BE2C (cell line): ENCODE data around the gene ZSWIM7.

Experiments used
- DNase-seq: peaks from one replicate; pipeline ENCODE4 v3.0.0-alpha.2; 2020
- H3K27me3 ChIP-seq: fragments of 250-450 bp; sonication (Bioruptor Pico); 2 replicates; pipeline ENCODE4 v1.5.1; 2020; ENCODE audit warnings: mild to moderate bottlenecking
- H3K36me3 ChIP-seq: fragments of 250-450 bp; sonication (Bioruptor Pico); 2 replicates; pipeline ENCODE4 v1.5.1; 2020; ENCODE audit warnings: mild to moderate bottlenecking
- H3K4me1 ChIP-seq: fragments of 250-450 bp; sonication (Bioruptor Pico); 2 replicates; pipeline ENCODE4 v1.5.1; 2020
- H3K4me3 ChIP-seq: 2 replicates; pipeline ENCODE4 v1.5.1; 2011; ENCODE audit warnings: low read depth, low read length
- H3K9me3 ChIP-seq: fragments of 250-450 bp; sonication (Bioruptor Pico); 2 replicates; pipeline ENCODE4 v1.5.1; 2020
- CTCF ChIP-seq: IDR thresholded peaks from 2 replicates; pipeline ENCODE4 v1.5.1; 2012; ENCODE audit warnings: mild to moderate bottlenecking, low read depth, low read length

Gene ZSWIM7

GRCh38 chr17:16023881-16024280 is 24.4 kb upstream of the ZSWIM7 start:
- H3K4me1 ChIP-seq = no peaks in the 10 kb centered on the region
- DNase-seq = no peak
- H3K36me3 ChIP-seq = peaks cover 32% of the 10 kb centered on the region
- TF ChIP-seq CTCF = no peak
- no peaks in the 10 kb centered on the region for H3K9me3 ChIP-seq
- no peak overlapping the region for H3K4me3 ChIP-seq
- no peaks in the 10 kb centered on the region for H3K27me3 ChIP-seq

- DNase-seq = no peak
- Histone ChIP-seq H3K4me1 (no peaks in the 10 kb centered on the region), H3K27me3 (no peaks in the 10 kb centered on the region), H3K36me3 (peaks cover 3% of the 10 kb centered on the region; the same call in 1 of the 2 replicates), H3K9me3 (no peaks in the 10 kb centered on the region), H3K4me3 (no peak overlapping the region)
- TF ChIP-seq CTCF = no peak
Measured at GRCh38 chr17:16019347-16019746, 19.8 kb upstream of the ZSWIM7 start.

GRCh38 chr17:16013943-16014407 is 14.5 kb upstream of the ZSWIM7 start:
- Histone ChIP-seq H3K9me3 (no peaks in the 10 kb centered on the region), H3K4me3 (no peak overlapping the region), H3K4me1 (peaks cover 2% of the 10 kb centered on the region; the same call in 1 of the 2 replicates), H3K27me3 (no peaks in the 10 kb centered on the region), H3K36me3 (peaks cover 9% of the 10 kb centered on the region; the same call in 1 of the 2 replicates)
- peak; percentile 16 for DNase-seq
- peak; percentile 62 for TF ChIP-seq CTCF

GRCh38 chr17:16007439-16007838 is 7.9 kb upstream of the ZSWIM7 start:
- Histone ChIP-seq H3K27me3 (no peaks in the 10 kb centered on the region), H3K4me3 (no peak overlapping the region), H3K36me3 (peaks cover 41% of the 10 kb centered on the region), H3K4me1 (no peaks in the 10 kb centered on the region), H3K9me3 (no peaks in the 10 kb centered on the region)
- DNase-seq = peak; percentile 6
- TF ChIP-seq CTCF = no peak

- no peaks in the 10 kb centered on the region for H3K9me3 ChIP-seq
- TF ChIP-seq CTCF = no peak
Measured at GRCh38 chr17:16005636-16006035, 6.1 kb upstream of the ZSWIM7 start.

GRCh38 chr17:16003841-16004240 is 4.3 kb upstream of the ZSWIM7 start:
- DNase-seq = no peak
- no peaks in the 10 kb centered on the region for H3K4me1 ChIP-seq
- no peak for TF ChIP-seq CTCF
- H3K36me3 ChIP-seq = peaks cover 49% of the 10 kb centered on the region
- H3K4me3 ChIP-seq = no peak overlapping the region
- no peaks in the 10 kb centered on the region for H3K27me3 ChIP-seq
- no peaks in the 10 kb centered on the region for H3K9me3 ChIP-seq

More at GRCh38 chr17:16005636-16006035, 6.1 kb upstream of the ZSWIM7 start:
- H3K4me3 ChIP-seq = no peak overlapping the region
- peaks cover 52% of the 10 kb centered on the region for H3K36me3 ChIP-seq
- DNase-seq = no peak
- H3K27me3 ChIP-seq = no peaks in the 10 kb centered on the region
- H3K4me1 ChIP-seq = no peaks in the 10 kb centered on the region
